Stimulated activated CD8-positive, alpha-beta memory T cell treated with anti-CD3 and anti-CD28 coated beads, Interleukin-15, amount 100 ng/mL, for 1 hour (primary cell): ENCODE results near the gene BAHCC1.

Experiments used
- DNase-seq: peaks from one replicate; pipeline ENCODE4 v3.0.0-alpha.2; 2020; ENCODE audit warnings: low read depth

The BAHCC1 gene

DNA sequence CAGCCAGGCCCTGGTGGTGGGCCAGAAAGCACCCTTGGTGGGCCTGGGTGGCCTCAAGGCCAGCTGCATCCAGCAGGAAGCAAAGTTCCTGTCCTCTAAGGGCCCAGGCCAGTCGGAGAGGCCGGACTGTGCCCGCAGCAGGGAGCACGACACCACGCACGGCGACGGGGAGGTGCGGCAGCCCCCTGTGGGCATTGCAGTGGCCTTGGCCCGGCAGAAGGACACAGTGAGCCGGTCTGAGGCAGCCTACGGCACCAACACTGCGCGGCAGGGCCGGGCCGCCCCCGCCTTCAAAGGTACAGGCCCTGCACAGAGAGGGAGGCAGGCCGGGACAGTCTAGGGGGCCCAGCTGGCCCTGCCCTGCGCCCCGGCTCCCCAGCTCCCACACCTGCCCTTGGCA is 48.0 kb downstream of the BAHCC1 start:
- no peak for DNase-seq

DNA sequence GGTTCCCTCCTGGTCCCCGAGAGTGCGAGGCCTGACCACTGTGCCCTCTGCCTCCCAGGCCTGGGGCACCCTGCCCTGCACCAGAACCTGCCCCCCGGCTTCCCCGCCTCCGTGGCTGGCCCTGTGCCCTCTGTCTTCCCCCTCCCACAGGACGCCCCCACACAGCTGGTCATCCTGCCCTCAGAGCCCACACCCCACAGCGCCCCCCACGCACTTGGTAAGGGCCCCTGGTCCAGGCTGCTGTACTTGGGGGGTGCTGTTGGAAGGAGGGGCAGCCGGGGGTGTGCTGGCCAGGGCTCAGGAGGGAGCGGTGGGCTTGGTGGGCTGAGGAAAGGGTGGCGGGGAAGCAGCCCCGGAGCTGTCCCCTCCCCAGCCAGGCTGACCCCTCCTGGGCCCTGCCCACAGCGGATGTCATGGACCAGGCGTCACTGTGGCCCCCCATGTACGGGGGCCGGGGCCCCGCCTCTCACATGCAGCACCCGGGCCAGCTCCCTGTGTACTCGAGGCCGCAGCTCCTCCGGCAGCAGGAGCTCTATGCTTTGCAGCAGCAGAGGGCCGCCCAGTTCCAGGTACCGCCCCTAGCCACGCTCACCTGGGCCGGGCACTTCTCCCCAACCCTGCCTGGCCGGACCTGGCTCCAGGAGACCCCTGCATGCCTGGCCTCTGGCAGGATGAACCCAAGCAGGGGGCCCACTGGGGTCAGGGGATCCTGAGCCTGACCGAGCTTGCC is 49.5 kb downstream of the BAHCC1 start:
- DNase-seq: no peak

DNA sequence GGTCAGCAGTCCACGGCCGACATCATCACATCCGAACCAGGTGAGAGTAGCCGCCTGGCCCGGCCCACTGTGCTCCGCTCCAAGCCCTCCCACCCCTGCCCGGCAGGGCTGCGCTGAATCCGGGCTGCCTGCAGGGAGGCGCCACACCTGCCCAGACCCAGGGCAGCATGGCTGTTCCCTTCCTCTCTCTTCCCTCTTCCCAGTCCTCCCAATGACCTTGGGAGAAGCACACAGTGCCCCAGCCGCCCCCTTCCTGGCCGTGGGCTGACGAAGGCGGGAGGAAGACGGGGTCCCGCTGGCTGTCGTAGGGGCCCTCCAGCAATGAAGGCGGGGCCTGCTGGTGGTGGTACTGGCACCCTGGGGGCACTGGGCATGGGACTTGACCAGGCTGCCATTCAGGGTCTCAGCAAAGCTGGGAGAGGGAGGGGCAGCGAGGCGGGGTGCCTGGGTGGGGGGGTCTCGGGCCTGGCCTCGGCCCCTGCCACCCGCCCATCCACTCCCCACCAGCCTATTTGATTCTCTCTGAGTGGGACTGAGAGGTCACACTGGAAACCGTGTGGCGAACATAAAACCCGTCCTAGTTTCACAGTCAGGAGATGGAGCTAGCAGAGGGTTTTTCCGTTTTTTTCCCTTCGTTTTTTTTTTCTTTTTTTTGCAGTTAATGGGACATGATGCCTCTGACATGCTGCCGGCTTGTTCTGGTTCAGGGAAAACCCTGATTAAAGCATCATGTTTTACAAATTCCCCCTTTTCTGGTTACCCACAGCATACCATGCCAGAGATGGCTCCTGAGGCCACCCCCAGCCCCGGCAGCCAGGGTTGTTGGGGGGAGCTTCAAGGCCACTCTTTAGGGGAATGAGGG is 50.6 kb downstream of the BAHCC1 start:
- no peak for DNase-seq

DNA sequence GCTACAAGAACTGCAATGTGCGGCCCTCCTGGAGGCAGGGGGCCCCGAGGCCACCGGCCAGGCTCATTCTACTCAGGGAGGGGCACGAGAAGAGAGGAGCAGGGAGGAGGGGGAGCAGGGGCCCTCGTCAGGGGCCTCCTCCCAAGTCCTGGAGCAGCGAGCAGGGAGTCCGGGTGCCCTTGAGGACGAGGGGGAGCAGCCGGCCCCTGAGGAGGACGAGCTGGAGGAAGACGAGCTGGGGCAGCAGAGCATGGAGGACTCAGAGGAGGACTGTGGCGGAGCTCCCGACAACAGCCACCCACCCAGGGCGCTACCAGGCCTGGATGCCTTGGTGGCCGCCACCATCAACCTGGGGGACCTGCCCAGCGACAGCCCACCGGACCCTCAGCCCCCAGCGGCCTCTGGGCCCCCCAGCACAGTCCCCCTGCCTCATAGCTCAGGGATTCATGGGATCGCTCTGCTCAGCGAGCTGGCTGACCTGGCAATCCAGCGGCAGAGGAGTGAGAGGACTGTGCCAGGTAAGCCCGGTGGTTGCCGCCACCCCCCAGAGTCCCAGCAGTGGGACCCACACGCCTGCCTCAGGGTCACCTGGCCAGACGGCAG is 52.2 kb downstream of the BAHCC1 start:
- DNase-seq: no peak

DNA sequence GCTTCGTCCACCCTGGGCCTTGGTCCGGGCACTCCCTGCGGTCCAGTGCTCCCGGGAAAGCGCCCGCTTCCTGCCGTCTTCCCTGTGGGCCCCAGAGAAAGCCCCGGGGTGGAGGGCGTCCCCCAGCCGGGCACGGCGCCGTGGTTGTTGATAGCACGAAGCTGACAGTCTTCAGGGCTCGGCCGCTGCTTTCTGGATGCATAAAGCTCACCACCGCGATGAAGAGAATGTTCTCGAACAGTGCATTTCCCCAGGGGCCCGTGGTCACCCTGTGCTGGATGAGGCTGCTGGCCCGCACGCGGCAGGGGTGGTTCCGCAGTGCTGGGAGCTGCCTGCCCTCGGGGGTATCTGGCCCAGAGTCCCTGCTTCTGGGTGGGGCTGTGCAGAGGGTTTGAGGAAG is 53.2 kb downstream of the BAHCC1 start:
- DNase-seq: no peak

DNA sequence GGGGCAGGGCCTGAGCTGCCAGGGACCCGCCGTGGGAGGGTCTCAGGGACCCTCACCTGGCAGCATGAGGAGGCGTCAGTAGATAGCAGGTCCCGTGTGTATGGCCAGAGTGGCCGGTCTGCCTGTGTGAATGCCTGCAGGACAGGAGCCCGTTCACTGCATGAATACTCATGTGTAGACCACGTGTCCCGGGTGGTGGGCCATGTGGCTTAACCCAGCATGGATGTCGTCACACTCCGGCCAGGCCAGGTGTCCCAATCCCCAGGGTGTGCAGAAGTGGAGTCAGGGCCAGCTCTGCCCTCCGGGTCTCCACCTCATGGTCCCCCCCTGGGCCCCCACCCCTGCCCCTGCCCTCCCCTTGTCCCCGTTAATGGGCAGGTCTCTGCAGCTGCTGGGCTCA is 53.7 kb downstream of the BAHCC1 start:
- no peak for DNase-seq

DNA sequence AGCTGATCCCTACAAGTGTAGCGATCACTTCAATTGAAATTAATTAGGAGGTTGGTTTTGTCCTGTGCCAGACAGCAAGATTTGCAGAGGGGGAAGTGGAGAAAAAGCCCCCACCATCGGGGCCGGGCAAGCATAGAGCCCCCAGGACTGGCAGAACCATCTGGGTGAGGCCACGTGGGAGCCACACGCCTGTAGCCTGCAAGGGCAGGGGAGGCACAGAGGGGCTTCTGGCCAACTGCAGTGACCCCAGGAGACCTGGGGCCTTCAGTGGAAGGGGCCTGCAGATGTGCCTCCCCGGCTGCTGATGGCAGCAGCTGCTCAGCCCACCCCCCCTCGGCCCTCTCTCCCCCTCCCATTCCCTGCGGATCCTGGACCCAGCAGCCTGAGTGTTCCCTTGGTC is 54.1 kb downstream of the BAHCC1 start:
- no peak for DNase-seq

DNA sequence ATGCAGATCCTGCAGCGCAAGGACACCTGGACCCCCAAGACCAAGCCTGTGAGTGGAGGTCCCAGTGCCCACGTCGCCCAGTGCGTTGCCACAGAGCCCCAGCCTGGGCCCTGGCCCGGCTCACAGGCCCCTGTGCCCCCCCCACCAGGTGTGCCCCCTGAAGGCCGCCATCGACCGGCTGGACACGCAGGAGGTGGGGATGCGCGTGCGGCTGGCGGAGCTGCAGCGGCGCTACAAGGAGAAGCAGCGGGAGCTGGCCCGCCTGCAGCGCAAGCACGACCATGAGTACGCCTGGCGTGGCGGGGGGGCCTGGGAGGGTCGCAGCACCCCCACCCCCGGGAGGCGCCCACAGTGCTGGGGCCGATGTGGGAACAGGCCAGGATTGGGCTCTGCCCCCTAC is 56.6 kb downstream of the BAHCC1 start:
- DNase-seq: no peak

DNA sequence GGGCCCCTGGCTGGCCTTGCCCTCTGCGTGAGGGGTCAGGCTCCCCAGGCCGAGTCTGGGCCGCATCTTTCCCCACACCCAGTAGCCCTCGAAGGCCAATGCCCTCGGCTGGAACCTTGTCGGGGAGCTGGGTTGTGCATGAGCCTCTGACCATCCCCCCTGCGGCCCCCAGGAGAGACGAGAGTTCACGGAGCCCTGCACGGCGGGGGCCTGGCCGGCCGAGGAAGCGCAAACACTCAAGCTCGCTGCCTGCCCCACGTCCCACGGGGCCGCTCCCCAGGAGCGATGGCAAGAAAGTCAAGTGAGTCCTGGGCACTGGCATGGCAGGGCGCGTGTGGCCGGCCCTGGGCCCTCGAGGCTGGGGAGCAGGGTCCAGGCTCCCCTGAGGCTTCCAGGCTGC is 57.3 kb downstream of the BAHCC1 start:
- no peak for DNase-seq

DNA sequence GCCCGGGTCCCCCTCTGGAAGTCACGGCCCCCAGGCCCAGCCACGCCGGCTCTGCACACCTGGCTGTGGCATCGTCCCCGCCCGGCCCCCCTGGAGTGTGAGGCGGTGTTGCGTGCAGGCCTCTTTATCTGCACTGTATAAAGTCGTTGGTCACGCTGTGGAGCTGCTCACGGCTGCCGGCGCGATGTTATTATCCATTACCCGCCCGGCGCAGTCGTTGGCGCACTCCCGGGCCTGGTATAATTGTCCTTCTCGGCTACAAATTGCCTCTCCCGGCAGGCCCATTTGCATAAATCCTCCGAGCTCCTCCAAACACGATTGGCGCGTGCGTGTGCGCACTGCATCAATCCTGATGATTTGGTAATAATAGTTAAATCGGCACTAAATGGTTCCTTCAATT is 57.8 kb downstream of the BAHCC1 start:
- DNase-seq: no peak

DNA sequence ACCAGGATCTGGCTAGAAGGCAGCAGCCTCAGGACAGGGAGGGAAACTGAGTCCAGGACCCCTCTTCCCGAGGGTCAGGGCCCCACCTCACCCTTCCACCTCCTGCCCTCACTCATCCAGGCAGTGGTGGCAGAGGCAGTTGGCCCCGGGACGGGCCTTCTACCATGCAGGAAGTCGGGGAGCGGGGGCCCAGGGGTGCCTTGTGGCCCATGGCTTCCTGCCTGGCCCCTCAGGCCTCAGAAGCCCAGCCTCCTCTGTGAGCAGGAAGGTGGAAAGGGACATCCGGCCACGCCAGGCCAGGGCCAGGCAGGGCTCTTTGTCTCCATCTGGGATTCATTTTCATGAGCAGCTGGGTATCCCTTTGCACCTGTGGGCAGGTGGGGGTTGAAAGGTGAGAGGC is 58.5 kb downstream of the BAHCC1 start:
- no peak for DNase-seq

DNA sequence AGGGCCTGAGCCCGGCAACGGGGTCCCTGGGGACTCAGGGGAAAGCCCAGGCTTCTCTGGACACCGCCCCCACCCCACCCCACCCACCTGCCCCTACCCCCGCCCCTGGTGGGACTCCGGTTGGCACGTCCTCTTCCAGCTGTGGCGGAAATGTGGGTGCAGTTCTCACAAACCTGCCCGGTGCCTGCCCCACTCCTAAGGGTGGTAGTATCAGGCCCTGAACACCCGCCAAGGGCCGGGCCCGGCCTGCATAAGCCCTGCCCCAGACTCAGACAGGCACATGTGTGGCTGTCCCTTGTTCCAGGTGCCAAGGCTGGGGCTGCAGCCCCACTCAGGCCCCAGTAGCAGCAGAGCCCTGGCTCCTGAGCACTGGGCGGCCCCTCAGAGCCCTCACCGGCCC is 59.2 kb downstream of the BAHCC1 start:
- no peak for DNase-seq

DNA sequence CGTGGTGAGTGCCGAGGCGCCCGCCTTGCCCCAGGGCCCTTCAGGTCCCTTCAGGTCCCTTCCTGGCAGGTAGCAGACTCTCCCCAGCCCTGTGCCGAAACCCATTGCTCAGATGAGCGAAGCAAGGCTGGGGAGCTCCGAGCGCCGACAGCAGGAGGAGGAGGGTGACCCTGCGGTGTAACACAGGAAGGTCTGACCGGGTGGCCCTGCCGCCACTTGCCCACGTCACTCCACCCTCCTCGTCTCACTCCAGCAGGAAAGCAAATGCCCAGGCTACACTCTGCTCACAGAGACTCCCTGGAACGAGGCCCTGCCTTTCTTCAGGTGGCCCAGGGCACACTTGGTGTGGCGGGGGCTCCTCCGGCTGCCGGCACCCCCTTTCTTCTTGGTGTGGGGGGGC is 60.1 kb downstream of the BAHCC1 start:
- DNase-seq: no peak

DNA sequence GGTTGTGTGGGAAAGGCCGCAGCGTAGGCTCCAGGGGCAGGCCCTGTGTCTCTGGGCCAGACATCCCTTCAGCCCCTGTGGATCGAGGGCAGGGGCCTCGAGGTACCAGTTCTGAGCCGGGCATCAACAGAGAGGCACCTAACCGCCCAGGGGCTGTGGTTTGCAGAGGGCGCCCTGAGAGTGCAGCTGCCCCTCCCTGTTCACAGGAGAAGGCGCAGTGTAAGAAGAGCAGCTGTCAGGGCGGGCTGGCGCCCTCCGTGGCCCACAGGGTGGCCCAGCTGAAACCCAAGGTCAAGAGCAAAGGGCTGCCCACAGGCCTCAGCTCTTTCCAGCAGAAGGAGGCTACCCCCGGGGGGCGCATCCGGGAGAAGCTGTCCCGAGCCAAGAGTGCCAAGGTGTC is 60.8 kb downstream of the BAHCC1 start:
- DNase-seq: no peak

DNA sequence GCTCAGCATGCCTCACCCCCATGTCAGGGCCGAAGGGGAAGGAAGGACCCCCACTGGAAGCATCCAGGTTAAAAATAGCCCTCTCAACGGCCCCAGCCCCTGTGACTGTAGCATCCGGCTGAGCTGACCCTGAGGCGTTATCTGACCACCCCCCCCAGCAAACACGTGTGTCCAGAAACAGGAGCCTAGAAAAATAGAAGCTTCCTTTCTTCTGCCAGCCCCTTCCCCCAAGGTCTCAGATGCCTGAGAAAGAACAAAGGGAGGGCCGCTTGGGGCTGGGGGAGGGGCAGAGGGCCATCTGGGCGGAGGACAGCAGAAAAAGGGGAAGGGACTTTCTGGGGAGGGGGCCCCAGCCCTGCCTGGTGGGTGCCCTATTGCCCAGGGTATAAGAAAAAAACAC is 61.5 kb downstream of the BAHCC1 start:
- DNase-seq: no peak

DNA sequence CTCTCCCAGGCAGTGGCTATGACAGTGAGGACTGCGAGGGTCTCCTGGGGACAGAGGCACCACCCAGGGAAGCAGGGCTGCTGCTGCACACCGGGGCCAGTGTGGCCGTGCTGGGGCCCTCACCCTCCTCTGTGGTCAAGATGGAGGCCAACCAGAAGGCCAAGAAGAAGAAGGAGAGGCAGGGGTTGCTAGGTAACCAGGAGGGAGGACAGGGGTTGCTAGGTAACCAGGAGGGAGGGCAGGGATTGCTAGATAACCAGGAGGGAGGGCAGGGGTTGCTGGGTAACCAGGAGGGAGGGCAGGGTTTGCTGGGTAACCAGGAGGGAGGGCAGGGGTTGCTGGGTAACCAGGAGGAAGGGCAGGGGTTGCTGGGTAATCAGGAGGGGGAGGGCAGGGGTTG is 62.1 kb downstream of the BAHCC1 start:
- no peak for DNase-seq

DNA sequence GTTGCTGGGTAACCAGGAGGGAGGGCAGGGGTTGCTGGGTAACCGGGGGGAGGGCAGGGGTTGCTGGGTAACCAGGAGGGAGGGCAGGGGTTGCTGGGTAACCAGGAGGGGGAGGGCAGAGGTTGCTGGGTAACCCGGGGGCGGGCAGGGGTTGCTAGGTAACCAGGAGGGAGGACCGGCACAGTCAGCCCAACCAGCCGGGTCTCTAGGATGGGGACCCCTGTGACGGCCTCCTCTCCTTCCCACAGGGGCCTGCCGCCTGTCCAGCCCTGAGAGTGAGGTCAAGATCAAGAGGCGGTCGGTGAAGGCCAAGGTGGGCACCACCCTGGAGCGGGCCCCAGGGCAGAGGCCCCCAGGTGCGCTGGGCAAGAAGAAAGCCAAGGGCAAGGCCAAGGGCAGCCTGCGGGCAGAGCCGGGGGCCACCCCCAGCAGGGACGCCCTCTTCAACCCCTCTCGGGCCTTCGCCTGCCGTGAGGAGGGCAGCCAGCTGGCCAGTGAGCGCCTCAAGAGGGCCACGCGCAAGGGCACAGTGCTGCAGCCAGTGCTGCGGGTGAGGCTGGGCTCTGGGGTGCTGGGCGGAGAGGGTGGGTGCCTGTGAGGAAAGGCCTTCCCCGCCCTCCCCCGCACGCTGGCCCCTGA is 62.8 kb downstream of the BAHCC1 start:
- no peak for DNase-seq

DNA sequence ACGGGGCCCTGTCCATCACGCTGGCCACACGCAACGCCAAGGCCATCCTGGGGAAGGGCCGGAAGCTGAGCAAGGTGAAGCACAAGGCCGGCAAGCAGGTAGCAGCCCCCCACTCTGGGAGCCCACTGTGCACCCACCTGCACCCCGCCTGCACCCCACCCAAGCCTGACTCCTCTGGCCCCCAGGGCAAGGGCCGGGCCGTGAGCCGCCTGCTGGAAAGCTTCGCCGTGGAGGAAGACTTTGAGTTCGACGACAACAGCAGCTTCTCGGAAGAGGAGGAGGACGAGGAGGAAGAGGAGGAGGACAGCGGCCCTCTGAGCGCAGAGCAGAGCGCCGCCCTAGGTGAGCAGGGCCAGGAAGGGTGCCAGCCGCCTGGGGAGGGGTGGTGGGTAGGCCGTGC is 63.4 kb downstream of the BAHCC1 start:
- DNase-seq: no peak

DNA sequence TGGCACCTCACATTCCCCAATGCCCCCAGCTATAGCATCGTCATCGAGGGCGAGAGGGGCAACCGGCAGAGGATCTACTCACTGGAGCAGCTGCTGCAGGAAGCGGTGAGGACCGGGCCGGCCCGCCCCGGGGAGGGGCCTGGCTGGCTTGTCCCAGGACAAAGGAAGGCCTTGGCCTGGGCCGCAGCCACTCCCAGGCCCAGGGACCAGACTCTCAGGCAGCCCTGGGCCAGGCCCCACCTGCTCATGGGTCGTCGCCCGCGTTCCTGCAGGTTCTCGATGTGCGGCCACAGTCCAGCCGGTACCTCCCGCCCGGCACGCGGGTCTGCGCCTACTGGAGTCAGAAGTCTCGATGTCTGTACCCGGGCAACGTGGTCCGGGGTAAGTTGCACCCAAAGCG is 64.0 kb downstream of the BAHCC1 start:
- DNase-seq: no peak

DNA sequence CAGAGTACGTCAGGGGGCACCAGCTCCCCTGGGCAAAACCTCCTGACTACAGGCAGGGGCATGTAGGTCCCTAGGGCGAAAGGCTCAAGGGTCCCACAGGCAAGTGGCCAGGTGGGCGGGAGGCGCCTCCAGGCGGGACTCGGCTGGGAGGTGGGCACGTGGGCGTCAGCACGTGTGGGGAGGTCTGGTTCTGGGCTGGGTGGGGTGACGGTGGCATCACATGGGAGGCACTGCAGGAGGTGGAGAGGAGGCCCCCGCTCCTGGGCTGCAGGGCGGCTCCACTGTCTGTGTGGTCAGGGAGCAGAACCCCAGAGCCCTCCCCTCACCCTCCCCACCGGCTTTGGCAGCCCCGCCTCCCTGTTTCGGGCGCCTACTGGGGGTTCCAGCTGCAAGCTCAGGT is 64.6 kb downstream of the BAHCC1 start:
- no peak for DNase-seq

DNA sequence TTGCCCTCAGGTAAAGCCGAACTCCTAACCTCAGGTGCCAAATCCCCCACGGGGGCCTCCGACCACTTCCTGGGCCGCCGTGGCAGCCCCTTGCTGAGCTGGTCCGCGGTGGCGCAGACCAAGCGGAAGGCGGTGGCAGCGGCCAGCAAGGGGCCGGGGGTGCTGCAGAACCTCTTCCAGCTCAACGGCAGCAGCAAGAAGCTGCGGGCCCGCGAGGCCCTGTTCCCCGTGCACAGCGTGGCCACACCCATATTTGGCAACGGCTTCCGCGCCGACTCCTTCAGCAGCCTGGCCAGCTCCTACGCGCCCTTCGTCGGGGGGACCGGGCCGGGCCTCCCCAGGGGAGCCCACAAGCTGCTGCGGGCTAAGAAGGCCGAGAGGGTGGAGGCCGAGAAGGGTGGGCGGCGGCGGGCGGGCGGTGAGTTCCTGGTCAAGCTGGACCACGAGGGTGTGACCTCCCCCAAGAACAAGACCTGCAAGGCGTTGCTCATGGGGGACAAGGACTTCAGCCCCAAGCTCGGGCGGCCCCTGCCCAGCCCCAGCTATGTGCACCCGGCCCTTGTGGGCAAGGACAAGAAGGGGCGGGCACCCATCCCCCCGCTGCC is 65.7 kb downstream of the BAHCC1 start:
- no peak for DNase-seq
